ENCODE measurements around the gene PSME3. TPM values are rescaled to one million over a fixed set of nuclear protein-coding genes. Genes with fewer than 3 reads are reported as not detected.

The PSME3 gene
- total RNA-seq, 1 experiment from 2014 or later = 222 TPM

- no peak for DNase-seq
Measured at GRCh38 chr17:42853004-42853403, 19.8 kb downstream of the PSME3 start.

More at GRCh38 chr17:42853004-42853403, 19.8 kb downstream of the PSME3 start:
- Histone ChIP-seq H3K18ac (ENCODE audit: insufficient read length, low read depth, low read length) (no peak overlapping the region), H3K4me2 (ENCODE audit: insufficient read depth, insufficient read length, low read length) (no peak overlapping the region), H2AFZ (ENCODE audit: low read length) (no peak overlapping the region), H3T11ph (ENCODE audit: low read length) (no peak overlapping the region), H4K8ac (replicated peaks; ENCODE audit: insufficient read length, low read depth, low read length) (no peak overlapping the region), H3K79me1 (ENCODE audit: insufficient read depth, low read depth, low read length, poor library complexity, severe bottlenecking) (no peaks in the 10 kb centered on the region), H2BK20ac (ENCODE audit: low read depth, low read length, poor library complexity, severe bottlenecking) (no peak overlapping the region), H3K23ac (ENCODE audit: insufficient read length, low read depth, low read length) (no peak overlapping the region), H2BK5ac (ENCODE audit: insufficient read length, low read length) (no peak overlapping the region), H3K27me3 (ENCODE audit: insufficient read depth, low read length) (no peaks in the 10 kb centered on the region), H3K27ac (ENCODE audit: insufficient read length, low read depth, low read length) (no peak overlapping the region), H2BK120ac (ENCODE audit: low read depth, low read length, poor library complexity, severe bottlenecking) (no peak overlapping the region), H3K79me2 (ENCODE audit: insufficient read depth, low read length) (no peaks in the 10 kb centered on the region), H3K4me1 (ENCODE audit: insufficient read depth, low read length) (no peaks in the 10 kb centered on the region), H2BK15ac (ENCODE audit: low read depth, low read length) (no peak overlapping the region), H3K4ac (ENCODE audit: low read depth, low read length) (no peak overlapping the region), H3K23me2 (ENCODE audit: insufficient read length, low read depth, low read length, poor library complexity, severe bottlenecking) (no peaks in the 10 kb centered on the region), H4K20me1 (ENCODE audit: control insufficient read depth, insufficient read depth, insufficient read length) (no peaks in the 10 kb centered on the region), H2BK12ac (ENCODE audit: insufficient read length, low read depth, low read length) (no peak overlapping the region), H3K9me3 (ENCODE audit: control insufficient read depth, low read depth, low read length) (no peaks in the 10 kb centered on the region), H3K9ac (ENCODE audit: extremely low read depth, insufficient read length, low read length) (no peak overlapping the region), H4K91ac (ENCODE audit: insufficient read length, low read depth, low read length) (no peak overlapping the region), H4K5ac (ENCODE audit: insufficient read length, low read depth, low read length) (no peak overlapping the region), H3K14ac (ENCODE audit: insufficient read depth, low read length) (no peak overlapping the region), H3K56ac (ENCODE audit: insufficient read length, low read depth, low read length) (no peak overlapping the region), H2AK5ac (ENCODE audit: insufficient read length, low read length) (no peak overlapping the region)
- Mint-ChIP-seq H3K4me3 (no peak overlapping the region), H3K9me3 (no peaks in the 10 kb centered on the region; a peak in 1 of 5 replicates), H3K36me3 (ENCODE audit: insufficient read depth in 1 of 3, low read depth in 3 of 3) (no peaks in the 10 kb centered on the region; a peak in 1 of 7 replicates), H3K27me3 (ENCODE audit: low read depth) (no peaks in the 10 kb centered on the region), H3K4me1 (peaks cover 4 to 8% of the 10 kb centered on the region in 2 experiments; a peak in 2 of 4 replicates), H3K27ac (no peak overlapping the region)
- TF ChIP-seq CTCF (conservative IDR thresholded peaks at IDR 0.05) = no peak
- WGBS (ENCODE audit: extremely low coverage, insufficient read length, low lambda C conversion rate) = no CpG with 5 or more reads among the region's 4 CpGs
